HEK293 (cell line): ENCODE data around the gene PITPNC1.

Experiments used
- CTCF ChIP-seq: fragments of 450-650 bp; formaldehyde crosslinking; IDR thresholded peaks from 2 replicates; pipeline ENCODE4 v1.5.1; 2016; ENCODE audit warnings: missing biosample characterization, missing genetic modification characterization
- PATZ1 ChIP-seq: fragments of 450-650 bp; formaldehyde crosslinking; IDR thresholded peaks from 2 replicates; pipeline ENCODE4 v1.5.1; 2016; ENCODE audit warnings: missing biosample characterization, missing genetic modification characterization
- REPIN1 ChIP-seq: fragments of 450-650 bp; formaldehyde crosslinking; IDR thresholded peaks from 2 replicates; pipeline ENCODE4 v1.5.1; 2017; ENCODE audit warnings: missing biosample characterization, missing genetic modification characterization, low read depth
- TCF7L2 ChIP-seq: IDR thresholded peaks from 2 replicates; pipeline ENCODE4 v1.6.1; 2011; ENCODE audit warnings: low read depth, mild to moderate bottlenecking, inconsistent platforms, low read length, moderate library complexity, borderline replicate concordance
- ZBTB1 ChIP-seq: fragments of 450-650 bp; formaldehyde crosslinking; IDR thresholded peaks from 2 replicates; pipeline ENCODE4 v1.5.1; 2016; ENCODE audit warnings: missing biosample characterization, missing genetic modification characterization
- ZBTB8A ChIP-seq: fragments of 450-650 bp; formaldehyde crosslinking; IDR thresholded peaks from 2 replicates; pipeline ENCODE4 v1.5.1; 2016; ENCODE audit warnings: missing biosample characterization, missing genetic modification characterization
- ZNF148 ChIP-seq: fragments of 450-650 bp; formaldehyde crosslinking; IDR thresholded peaks from 2 replicates; pipeline ENCODE4 v1.5.0; 2017; ENCODE audit warnings: missing biosample characterization, missing genetic modification characterization, borderline replicate concordance
- ZNF23 ChIP-seq: fragments of 450-650 bp; formaldehyde crosslinking; IDR thresholded peaks from 2 replicates; pipeline ENCODE4 v1.5.1; 2016; ENCODE audit warnings: missing biosample characterization, missing genetic modification characterization, borderline replicate concordance
- ZNF362 ChIP-seq: fragments of 450-650 bp; formaldehyde crosslinking; IDR thresholded peaks from 2 replicates; pipeline ENCODE4 v1.5.1; 2016; ENCODE audit warnings: missing biosample characterization, missing genetic modification characterization
- ZNF366 ChIP-seq: fragments of 450-650 bp; formaldehyde crosslinking; conservative IDR thresholded peaks from 2 replicates; pipeline ENCODE4 v1.5.1; 2016; ENCODE audit warnings: missing biosample characterization, missing genetic modification characterization
- ZNF776 ChIP-seq: fragments of 450-650 bp; formaldehyde crosslinking; IDR thresholded peaks from 2 replicates; pipeline ENCODE4 v1.5.0; 2017; ENCODE audit warnings: missing biosample characterization, missing genetic modification characterization, borderline replicate concordance
- ZNF843 ChIP-seq: fragments of 450-650 bp; formaldehyde crosslinking; IDR thresholded peaks from 2 replicates; pipeline ENCODE4 v1.5.1; 2016; ENCODE audit warnings: missing biosample characterization, missing genetic modification characterization
- ZSCAN16 ChIP-seq: fragments of 450-650 bp; formaldehyde crosslinking; IDR thresholded peaks from 2 replicates; pipeline ENCODE4 v1.5.1; 2016; ENCODE audit warnings: missing biosample characterization, missing genetic modification characterization

- TF ChIP-seq CTCF (tag by site-specific recombination) (no peak), ZNF362 (tag by site-specific recombination) (no peak), PATZ1 (tag by site-specific recombination) (no peak), TCF7L2 (no peak), ZBTB1 (tag by site-specific recombination) (no peak), ZNF366 (tag by site-specific recombination) (no peak), ZNF776 (tag by site-specific recombination) (no peak), ZSCAN16 (tag by site-specific recombination) (no peak), ZNF148 (tag by site-specific recombination) (no peak), ZNF23 (tag by site-specific recombination) (no peak), ZNF843 (no peak), ZBTB8A (tag by site-specific recombination) (no peak), REPIN1 (tag by site-specific recombination) (no peak)
Measured at GRCh38 chr17:67620636-67621035, 243.6 kb downstream of the PITPNC1 start.
